Kidney (tissue), 14 donors: ENCODE results near the gene ASTN2. TPM values are rescaled to one million over a fixed set of nuclear protein-coding genes. Genes with fewer than 3 reads are reported as not detected.

ENCODE experiments used
- DNase-seq, 5 donors: peaks; one replicate each; pipeline ENCODE4 v3.0.0-alpha.2; 2013 to 2020
- FAIRE-seq: peaks from 2 replicates; lab custom pipeline; 2012; peaks lifted over from hg19 to GRCh38; lab: Jason Lieb, UNC
- H3K27ac ChIP-seq, 2 donors: one replicate each; pipeline ENCODE4 v1.7.0; 2013; ENCODE audit warnings: low read depth in 2 of 2, low read length in 2 of 2, inconsistent platforms in 1 of 2
- H3K27me3 ChIP-seq: one replicate; pipeline ENCODE4 v1.7.1; 2013; ENCODE audit warnings: low read length, inconsistent platforms; ENCODE audit not compliant: control insufficient read depth, insufficient read depth
- H3K36me3 ChIP-seq, 3 donors: one replicate each; pipeline versions ENCODE4 v1.7.0 to v1.7.1; 2013; ENCODE audit warnings: low read length in 3 of 3, control low read depth in 1 of 3, inconsistent platforms in 1 of 3; ENCODE audit not compliant: insufficient read depth in 3 of 3, control insufficient read depth in 2 of 3
- H3K4me1 ChIP-seq, 3 donors: one replicate each; pipeline versions ENCODE4 v1.7.0 to v1.7.1; 2013; ENCODE audit warnings: low read length in 3 of 3, inconsistent platforms in 1 of 3, low read depth in 1 of 3; ENCODE audit not compliant: control insufficient read depth in 2 of 3, insufficient read depth in 2 of 3
- H3K4me3 ChIP-seq, 3 donors: one replicate each; pipeline versions ENCODE4 v1.7.0 to v1.8.1; 2013; ENCODE audit warnings: low read length in 3 of 3, control low read depth in 1 of 3, inconsistent platforms in 1 of 3
- H3K9ac ChIP-seq, 3 donors: one replicate each; pipeline versions ENCODE4 v1.7.0 to v1.7.1; 2013; ENCODE audit warnings: low read length in 3 of 3, control low read depth in 1 of 3, inconsistent platforms in 1 of 3
- H3K9me3 ChIP-seq, 3 donors: one replicate each; pipeline versions ENCODE4 v1.7.0 to v1.7.1; 2013; ENCODE audit warnings: low read length in 3 of 3, control low read depth in 1 of 3, inconsistent platforms in 1 of 3; ENCODE audit not compliant: control insufficient read depth in 2 of 3, insufficient read depth in 1 of 3
- intact Hi-C: fragments of 100-400 bp; cut with DNase I; formaldehyde crosslinking; loops from one replicate; pipeline ENCODE4 v1.11.1; 2022
- polyA plus RNA-seq: library from polyadenylated mRNA; stranded (reverse); fragments of 350-450 nt; fragmentation: Illumina TruSeq; extraction: RNeasy Lipid Tissue Mini Kit (QIAGEN cat#74804); gene quantifications from one replicate; pipeline ENCODE4 v1.2.3, GENCODE V29; 2014; ENCODE audit warnings: low read depth, low replicate concordance; ENCODE audit not compliant: insufficient read depth
- total RNA-seq: library from RNA; stranded (reverse); fragmentation: NEBNext Ultra II Directional; extraction: Animal tissue kit (Norgen Biotek cat#: 25700); gene quantifications from one replicate; pipeline ENCODE4 v1.2.1, GENCODE V29; 2021
- TF ChIP-seq, protein P1 (sequence below): IDR thresholded peaks from 3 replicates; pipeline ENCODE4 v1.5.1; 2012; ENCODE audit warnings: mild to moderate bottlenecking, moderate library complexity, borderline replicate concordance; ENCODE audit not compliant: insufficient read depth; ENCODE audit errors: extremely low read depth
- donor health status: control.
- donor health status: control.
- donor health status: control.
- donor health status: control.
- donor health status: control.
- donor health status: DM: yes; HTN: yes; CAD: no.
- donor health status: Normal renal cell carcinoma (clear cell type).

Gene ASTN2
- total and polyA plus RNA-seq, 2 donors from 2014 or later, result 7.6 to 11.5 TPM

DNA sequence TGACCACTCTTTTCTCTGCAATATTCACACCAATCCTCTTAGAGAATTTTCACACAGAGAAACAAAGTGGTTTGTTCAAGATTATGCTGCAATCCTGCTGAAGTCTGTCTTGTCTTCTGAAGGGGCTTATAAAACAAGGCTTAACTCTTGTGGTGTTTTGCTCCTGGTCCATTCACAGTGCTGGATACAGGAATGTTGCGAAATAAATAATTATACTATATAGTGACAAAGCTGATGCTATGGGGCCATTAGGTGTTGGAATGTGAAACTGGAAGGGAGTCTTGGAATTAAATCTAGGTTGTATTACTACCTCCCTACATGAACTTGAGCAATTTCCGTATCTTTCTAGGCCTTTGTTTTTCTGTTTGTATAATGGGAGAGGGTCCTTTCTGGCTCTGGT is 557.5 kb downstream of the ASTN2 start:
- Histone ChIP-seq H3K4me1 (no peaks in the 10 kb centered on the region), H3K9me3 (no peaks in the 10 kb centered on the region), H3K9ac (no peak overlapping the region), H3K4me3 (no peak overlapping the region), H3K36me3 (no peaks in the 10 kb centered on the region), H3K27me3 (no peaks in the 10 kb centered on the region), H3K27ac (no peak overlapping the region)
- no peak for DNase-seq
- intact Hi-C loops, result no loop called here
- FAIRE-seq, result no peak
- TF ChIP-seq, protein P1, sequence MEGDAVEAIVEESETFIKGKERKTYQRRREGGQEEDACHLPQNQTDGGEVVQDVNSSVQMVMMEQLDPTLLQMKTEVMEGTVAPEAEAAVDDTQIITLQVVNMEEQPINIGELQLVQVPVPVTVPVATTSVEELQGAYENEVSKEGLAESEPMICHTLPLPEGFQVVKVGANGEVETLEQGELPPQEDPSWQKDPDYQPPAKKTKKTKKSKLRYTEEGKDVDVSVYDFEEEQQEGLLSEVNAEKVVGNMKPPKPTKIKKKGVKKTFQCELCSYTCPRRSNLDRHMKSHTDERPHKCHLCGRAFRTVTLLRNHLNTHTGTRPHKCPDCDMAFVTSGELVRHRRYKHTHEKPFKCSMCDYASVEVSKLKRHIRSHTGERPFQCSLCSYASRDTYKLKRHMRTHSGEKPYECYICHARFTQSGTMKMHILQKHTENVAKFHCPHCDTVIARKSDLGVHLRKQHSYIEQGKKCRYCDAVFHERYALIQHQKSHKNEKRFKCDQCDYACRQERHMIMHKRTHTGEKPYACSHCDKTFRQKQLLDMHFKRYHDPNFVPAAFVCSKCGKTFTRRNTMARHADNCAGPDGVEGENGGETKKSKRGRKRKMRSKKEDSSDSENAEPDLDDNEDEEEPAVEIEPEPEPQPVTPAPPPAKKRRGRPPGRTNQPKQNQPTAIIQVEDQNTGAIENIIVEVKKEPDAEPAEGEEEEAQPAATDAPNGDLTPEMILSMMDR, result no peak

DNA sequence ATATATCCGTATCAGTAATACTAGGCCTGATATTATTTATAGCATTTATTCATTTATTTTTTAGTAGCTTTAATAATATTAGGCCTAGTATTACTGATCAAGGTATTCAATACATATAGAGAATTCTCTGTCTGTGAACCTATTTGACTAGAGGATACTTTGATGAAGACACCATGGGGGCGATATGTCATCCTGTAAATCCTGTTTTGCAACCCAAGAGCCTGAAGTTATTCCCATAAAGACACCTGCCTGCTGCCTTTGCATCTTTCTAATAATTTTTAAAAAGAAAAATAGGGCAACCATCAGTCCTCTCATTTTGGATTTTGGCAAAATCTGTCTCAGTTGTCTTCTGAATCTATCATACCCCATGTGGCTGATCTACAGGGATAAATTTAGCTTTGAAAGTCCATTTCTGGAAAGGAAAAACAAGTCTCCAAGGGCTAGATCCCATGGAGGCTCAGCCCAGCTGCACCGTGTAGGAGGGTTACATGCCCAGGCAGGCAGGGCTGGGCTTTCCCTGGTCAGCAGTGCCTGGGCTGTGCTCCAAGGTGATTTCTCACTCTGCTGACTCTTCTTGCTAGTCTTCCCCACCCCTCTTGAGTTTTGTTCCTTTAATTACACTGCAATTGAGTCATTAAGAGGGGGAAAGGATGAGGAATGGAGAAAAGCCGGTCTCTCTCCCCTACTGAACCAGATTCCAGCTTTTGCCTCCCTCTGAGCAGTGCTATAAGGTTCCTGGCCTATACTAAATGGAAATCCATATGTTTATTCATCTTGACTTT is 558.8 kb downstream of the ASTN2 start:
- DNase-seq, result peak in 1 of 5 donors; percentile 78
- Histone ChIP-seq H3K4me1 (no peaks in the 10 kb centered on the region), H3K36me3 (no peaks in the 10 kb centered on the region), H3K9ac (no peak overlapping the region), H3K9me3 (no peaks in the 10 kb centered on the region), H3K27me3 (no peaks in the 10 kb centered on the region), H3K27ac (no peak overlapping the region), H3K4me3 (no peak overlapping the region)
- TF ChIP-seq, protein P1, result no peak
- intact Hi-C loops, result no loop called here
- FAIRE-seq, result no peak

DNA sequence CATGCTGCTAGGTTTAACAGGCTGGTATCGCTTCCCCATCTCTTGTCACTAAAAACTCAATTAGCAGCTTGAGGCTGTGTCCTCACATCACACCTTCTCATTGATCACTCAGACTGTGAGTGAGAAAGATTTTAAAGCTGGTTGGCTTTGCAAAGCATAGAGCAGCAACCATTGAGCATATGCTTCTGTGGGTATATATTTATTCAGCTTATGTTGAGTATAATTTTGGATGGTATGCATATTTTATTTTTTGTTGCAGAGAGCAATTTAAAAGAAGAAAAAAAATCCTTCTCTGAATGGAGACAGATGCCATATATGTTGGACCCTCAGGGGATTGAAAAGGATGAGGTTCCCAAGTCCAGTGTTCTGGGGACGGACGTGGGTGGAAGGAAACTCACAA is 565.1 kb downstream of the ASTN2 start:
- H3K4me1 ChIP-seq, result no peaks in the 10 kb centered on the region
- no peak for FAIRE-seq
- no peaks in the 10 kb centered on the region for H3K36me3 ChIP-seq
- H3K9ac ChIP-seq, result no peak overlapping the region
- TF ChIP-seq, protein P1, result no peak
- intact Hi-C loops, result no loop called here
- no peak for DNase-seq
- no peak overlapping the region for H3K27ac ChIP-seq
- H3K27me3 ChIP-seq, result no peaks in the 10 kb centered on the region
- H3K9me3 ChIP-seq, result no peaks in the 10 kb centered on the region
- no peak overlapping the region for H3K4me3 ChIP-seq
